NT2/D1 (cell line): ENCODE measurements around the gene UGT1A9.

Source experiments
- DNase-seq: peaks from one replicate; pipeline ENCODE4 v3.0.0-alpha.2; 2011; ENCODE audit warnings: low read depth, low spot score
- H3K27me3 ChIP-seq: 2 replicates; pipeline ENCODE4 v1.6.0; 2011; ENCODE audit warnings: mild to moderate bottlenecking; ENCODE audit not compliant: insufficient read length, insufficient read depth
- H3K36me3 ChIP-seq: 2 replicates; pipeline ENCODE4 v1.6.1; 2011; ENCODE audit warnings: mild to moderate bottlenecking, low read length, mixed read lengths; ENCODE audit not compliant: insufficient read depth, insufficient read length
- H3K4me1 ChIP-seq: 2 replicates; pipeline ENCODE4 v1.5.1; 2011; ENCODE audit not compliant: insufficient read depth, insufficient read length
- H3K4me3 ChIP-seq: 2 replicates; pipeline ENCODE4 v1.5.1; 2011; ENCODE audit warnings: low read depth; ENCODE audit not compliant: insufficient read length
- H3K9ac ChIP-seq: 2 replicates; pipeline ENCODE4 v1.6.0; 2011; ENCODE audit warnings: low read depth; ENCODE audit not compliant: insufficient read length
- H3K9me3 ChIP-seq: 2 replicates; pipeline ENCODE4 v1.5.1; 2011; ENCODE audit warnings: mild to moderate bottlenecking, low read length; ENCODE audit not compliant: insufficient read depth
- SUZ12 ChIP-seq: IDR thresholded peaks from 2 replicates; pipeline ENCODE4 v1.6.1; 2011; ENCODE audit not compliant: insufficient read length, insufficient read depth; ENCODE audit errors: extremely low read depth
- YY1 ChIP-seq: IDR thresholded peaks from 2 replicates; pipeline ENCODE4 v1.6.1; 2011; ENCODE audit not compliant: insufficient read length, insufficient read depth
- ZNF274 ChIP-seq: IDR thresholded peaks from 2 replicates; pipeline ENCODE4 v1.6.1; 2011; ENCODE audit warnings: mild to moderate bottlenecking, low read depth, low read length

UGT1A9 gene

DNA sequence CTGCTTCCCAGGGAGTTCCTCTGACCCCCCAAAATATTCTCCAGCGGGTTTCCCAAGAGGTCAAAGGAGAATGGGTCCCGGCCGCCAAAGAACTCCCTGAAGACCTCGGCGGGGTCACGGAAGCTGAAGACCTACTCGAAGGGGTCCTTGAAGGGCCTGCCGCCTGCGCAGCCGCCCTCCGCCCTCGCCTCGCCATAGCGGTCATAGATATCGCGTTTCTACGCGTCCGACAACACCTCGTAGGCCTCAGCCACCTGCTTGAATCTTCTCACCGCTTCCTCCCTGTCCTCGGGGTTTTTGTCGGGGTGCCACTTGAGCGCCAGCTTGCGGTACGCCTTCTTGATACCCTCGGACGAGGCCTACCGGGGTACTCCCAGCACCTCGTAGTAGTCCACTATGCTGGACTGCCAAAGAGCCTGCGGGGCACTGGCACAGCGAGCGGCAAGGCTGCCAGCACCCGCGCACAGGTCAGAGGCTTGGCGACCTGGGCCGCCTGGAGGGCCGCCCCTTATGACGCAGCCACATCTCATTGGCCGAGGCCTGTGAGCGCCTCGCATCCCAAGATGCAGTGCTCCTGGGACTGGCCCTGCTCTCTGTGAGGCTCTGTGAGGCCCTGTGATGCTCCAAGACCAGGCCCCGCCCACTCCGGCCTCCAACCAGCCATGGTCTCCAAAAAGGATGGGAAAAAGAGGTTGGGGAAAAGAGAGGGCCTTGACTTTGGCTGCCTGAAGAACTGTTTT is 83.3 kb downstream of the UGT1A9 start:
- Histone ChIP-seq H3K4me3 (no peak overlapping the region), H3K4me1 (no peaks in the 10 kb centered on the region), H3K36me3 (no peaks in the 10 kb centered on the region), H3K9ac (no peak overlapping the region), H3K27me3 (no peaks in the 10 kb centered on the region), H3K9me3 (peaks cover 17% of the 10 kb centered on the region; the same call in 1 of the 2 replicates)
- TF ChIP-seq YY1 (no peak), SUZ12 (no peak), ZNF274 (no peak)
- no peak for DNase-seq

DNA sequence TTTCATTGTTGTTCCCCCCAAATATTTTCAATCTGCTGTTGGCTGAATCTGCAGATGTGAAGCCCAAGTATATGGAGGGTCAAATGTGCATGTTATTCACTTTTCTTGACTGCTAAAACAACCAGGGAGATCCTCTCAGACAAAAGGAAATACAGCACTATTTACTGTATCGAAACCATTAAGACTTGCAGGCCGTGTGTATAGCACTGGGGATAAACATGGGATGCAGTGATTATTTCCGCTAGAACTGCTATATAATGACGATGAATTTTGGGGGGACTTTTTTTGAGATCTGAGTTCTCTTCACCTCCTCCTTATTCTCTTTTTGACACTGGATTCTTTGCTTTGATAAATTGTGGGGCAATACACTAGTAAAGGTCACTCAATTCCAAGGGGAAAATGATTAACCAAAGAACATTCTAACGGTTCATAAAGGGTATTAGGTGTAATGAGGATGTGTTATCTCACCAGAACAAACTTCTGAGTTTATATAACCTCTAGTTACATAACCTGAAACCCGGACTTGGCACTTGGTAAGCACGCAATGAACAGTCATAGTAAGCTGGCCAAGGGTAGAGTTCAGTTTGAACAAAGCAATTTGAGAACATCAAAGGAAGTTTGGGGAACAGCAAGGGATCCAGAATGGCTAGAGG is 84.9 kb downstream of the UGT1A9 start:
- Histone ChIP-seq H3K9ac (no peak overlapping the region), H3K4me3 (no peak overlapping the region), H3K36me3 (no peaks in the 10 kb centered on the region), H3K27me3 (no peaks in the 10 kb centered on the region), H3K4me1 (no peaks in the 10 kb centered on the region), H3K9me3 (peaks cover 5% of the 10 kb centered on the region; the same call in 1 of the 2 replicates)
- no peak for TF ChIP-seq SUZ12
- DNase-seq: no peak

DNA sequence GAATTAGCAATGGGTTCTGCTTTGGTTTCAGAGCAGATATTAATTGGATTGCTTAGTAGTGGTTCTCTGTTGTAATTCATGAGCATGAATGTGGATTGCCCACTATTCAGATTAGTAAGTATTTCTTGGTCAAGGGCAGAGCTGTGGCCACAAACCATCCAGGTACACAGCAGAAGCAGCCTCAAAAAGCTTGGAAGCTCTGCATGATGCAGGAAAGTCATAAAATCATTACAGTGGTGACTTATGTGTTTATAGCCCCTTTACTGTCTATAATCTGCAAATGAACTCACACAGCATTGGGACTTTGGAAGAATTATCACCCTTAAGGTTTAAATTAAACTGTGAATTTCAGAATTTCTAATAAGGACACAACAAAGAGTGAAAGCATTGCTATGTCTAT is 86.4 kb downstream of the UGT1A9 start:
- Histone ChIP-seq H3K36me3 (no peaks in the 10 kb centered on the region), H3K27me3 (no peaks in the 10 kb centered on the region), H3K4me1 (no peaks in the 10 kb centered on the region), H3K4me3 (no peak overlapping the region), H3K9me3 (peaks cover 3% of the 10 kb centered on the region; the same call in 1 of the 2 replicates), H3K9ac (no peak overlapping the region)
- TF ChIP-seq SUZ12: no peak
- TF ChIP-seq YY1: no peak
- TF ChIP-seq ZNF274: no peak
- no peak for DNase-seq

DNA sequence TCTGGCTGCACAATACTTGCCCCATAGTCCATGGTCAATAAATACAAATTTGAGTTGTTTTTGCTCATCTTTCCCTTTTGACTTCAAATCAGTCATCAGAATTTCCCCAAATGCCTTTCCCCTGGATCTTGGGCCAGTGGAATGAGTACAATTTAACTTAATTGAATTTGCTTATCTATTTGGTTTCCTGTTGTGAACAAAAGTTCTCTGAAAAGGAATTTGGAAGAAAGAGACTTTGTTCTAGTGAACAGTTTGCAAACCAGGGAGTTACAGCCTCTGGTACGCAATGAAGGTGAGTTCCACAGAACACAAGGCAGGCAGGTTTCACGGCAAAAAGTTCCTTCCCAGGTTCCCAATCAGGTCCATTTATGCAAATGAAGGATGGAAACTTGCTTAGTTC is 87.2 kb downstream of the UGT1A9 start:
- DNase-seq: no peak
- Histone ChIP-seq H3K36me3 (no peaks in the 10 kb centered on the region), H3K4me1 (no peaks in the 10 kb centered on the region), H3K27me3 (no peaks in the 10 kb centered on the region), H3K4me3 (no peak overlapping the region), H3K9ac (no peak overlapping the region), H3K9me3 (peaks cover 3% of the 10 kb centered on the region; the same call in 1 of the 2 replicates)
- TF ChIP-seq YY1: no peak

DNA sequence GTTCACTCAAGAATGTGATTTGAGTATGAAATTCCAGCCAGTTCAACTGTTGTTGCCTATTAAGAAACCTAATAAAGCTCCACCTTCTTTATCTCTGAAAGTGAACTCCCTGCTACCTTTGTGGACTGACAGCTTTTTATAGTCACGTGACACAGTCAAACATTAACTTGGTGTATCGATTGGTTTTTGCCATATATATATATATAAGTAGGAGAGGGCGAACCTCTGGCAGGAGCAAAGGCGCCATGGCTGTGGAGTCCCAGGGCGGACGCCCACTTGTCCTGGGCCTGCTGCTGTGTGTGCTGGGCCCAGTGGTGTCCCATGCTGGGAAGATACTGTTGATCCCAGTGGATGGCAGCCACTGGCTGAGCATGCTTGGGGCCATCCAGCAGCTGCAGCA is 88.3 kb downstream of the UGT1A9 start, which contains the start of gene UGT1A1:
UGT1A1 (plus strand) TSS at position 228 of the 400 bp plus-strand sequence; CDS start at position 246, 18 bp downstream.
- Histone ChIP-seq H3K9ac (no peak within 1 kb of the TSS), H3K9me3 (peaks cover 1% of the 10 kb centered on the region; the same call in 1 of the 2 replicates), H3K36me3 (no peaks in the 10 kb centered on the region), H3K27me3 (no peaks in the 10 kb centered on the region), H3K4me3 (no peak within 1 kb of the TSS), H3K4me1 (no peaks in the 10 kb centered on the region)
- DNase-seq: no peak
- TF ChIP-seq SUZ12 (no peak), ZNF274 (no peak), YY1 (no peak)

DNA sequence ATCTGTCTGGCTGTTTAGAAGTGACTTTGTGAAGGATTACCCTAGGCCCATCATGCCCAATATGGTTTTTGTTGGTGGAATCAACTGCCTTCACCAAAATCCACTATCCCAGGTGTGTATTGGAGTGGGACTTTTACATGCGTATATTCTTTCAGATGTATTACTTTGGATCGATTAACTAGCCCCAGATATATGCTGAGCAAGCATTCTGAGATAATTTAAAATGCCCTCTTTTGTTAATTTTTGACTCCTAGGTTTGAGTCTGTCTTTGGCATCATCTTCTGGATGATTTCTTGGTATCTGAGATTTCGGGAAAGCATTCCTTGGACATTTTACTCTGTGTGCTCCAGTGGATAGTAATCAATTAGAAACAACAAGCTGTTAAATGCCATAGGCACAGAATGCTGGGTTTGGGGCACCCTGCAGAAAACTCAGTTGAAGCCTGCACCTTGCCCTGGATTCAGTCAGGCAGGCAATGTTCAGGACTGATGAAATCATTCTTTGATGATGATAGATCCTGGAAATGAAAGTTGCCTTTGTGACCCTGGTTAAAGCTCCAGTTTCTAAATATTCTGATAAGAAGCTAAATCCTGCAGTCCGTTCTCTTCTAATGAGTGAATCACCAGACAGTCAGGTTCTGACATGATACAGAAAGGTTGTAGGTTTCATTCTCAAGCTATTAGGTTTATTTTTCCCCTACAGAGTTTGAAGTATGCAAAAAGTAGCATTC is 89.5 kb downstream of the UGT1A9 start:
- Histone ChIP-seq H3K4me1 (no peaks in the 10 kb centered on the region), H3K36me3 (no peaks in the 10 kb centered on the region)

DNA sequence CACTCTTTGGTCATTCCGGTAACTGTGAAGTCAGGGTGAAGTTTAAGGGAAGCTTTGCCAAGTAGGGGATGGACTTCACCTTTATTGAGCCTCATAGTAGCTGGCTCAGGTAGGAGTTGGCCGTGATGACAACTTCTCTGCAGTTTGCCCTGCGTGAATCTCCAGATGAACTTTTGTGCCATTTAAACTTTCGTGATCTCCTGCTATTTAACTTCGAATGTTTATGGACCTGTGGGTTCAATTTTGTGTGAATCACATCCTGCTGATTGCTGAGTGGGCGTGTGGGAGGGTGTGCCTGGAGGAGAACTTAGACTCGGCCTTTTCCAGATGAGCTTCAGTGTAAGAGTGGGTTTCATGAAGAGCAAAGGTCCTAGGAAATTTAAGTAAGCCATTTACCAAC is 92.6 kb downstream of the UGT1A9 start:
- Histone ChIP-seq H3K4me1 (no peaks in the 10 kb centered on the region), H3K27me3 (no peaks in the 10 kb centered on the region), H3K4me3 (no peak overlapping the region), H3K9me3 (no peaks in the 10 kb centered on the region), H3K36me3 (no peaks in the 10 kb centered on the region), H3K9ac (no peak overlapping the region)
- no peak for TF ChIP-seq SUZ12
- TF ChIP-seq YY1: no peak
- no peak for TF ChIP-seq ZNF274
- DNase-seq: no peak

More for the DNA sequence above, 89.5 kb downstream of the UGT1A9 start:
- TF ChIP-seq SUZ12: no peak
- TF ChIP-seq ZNF274: no peak
- no peak for TF ChIP-seq YY1
- DNase-seq: no peak
- Histone ChIP-seq H3K9me3 (no peaks in the 10 kb centered on the region), H3K4me3 (no peak overlapping the region), H3K27me3 (no peaks in the 10 kb centered on the region), H3K9ac (no peak overlapping the region)
